HPDE6-E6E7 (cell line): ENCODE data around the gene TRIO.
"Not testable (repeated sequence)": the region's sequence is repeated elsewhere in the genome, so short reads cannot be mapped to it uniquely, and the experiment has no call there.

ENCODE experiments used
- DNase-seq: peaks from one replicate; pipeline ENCODE4 v3.0.0; 2011; ENCODE audit warnings: missing footprints; ENCODE audit errors: extremely low spot score

TRIO gene

GRCh38 chr5:14386884-14387624, 243.9 kb downstream of the TRIO start:
- DNase-seq: no peak

GRCh38 chr5:14388741-14389140, 245.6 kb downstream of the TRIO start:
- DNase-seq: no peak

- DNase-seq: not testable (repeated sequence)
Measured at GRCh38 chr5:14392552-14392951, 249.4 kb downstream of the TRIO start.

- DNase-seq: no peak
Measured at GRCh38 chr5:14394365-14394764, 251.2 kb downstream of the TRIO start.

- no peak for DNase-seq
Measured at GRCh38 chr5:14395411-14395810, 252.3 kb downstream of the TRIO start.

GRCh38 chr5:14396066-14396465, 252.9 kb downstream of the TRIO start:
- DNase-seq: no peak

GRCh38 chr5:14396737-14397136, 253.6 kb downstream of the TRIO start:
- no peak for DNase-seq

GRCh38 chr5:14397717-14398116, 254.6 kb downstream of the TRIO start:
- DNase-seq: no peak

- no peak for DNase-seq
Measured at GRCh38 chr5:14399054-14399692, 256.0 kb downstream of the TRIO start.

GRCh38 chr5:14400085-14400484, 256.9 kb downstream of the TRIO start:
- DNase-seq: no peak

- DNase-seq: no peak
Measured at GRCh38 chr5:14400611-14401010, 257.5 kb downstream of the TRIO start.

GRCh38 chr5:14401639-14402038, 258.5 kb downstream of the TRIO start:
- DNase-seq: no peak

GRCh38 chr5:14402424-14402823, 259.3 kb downstream of the TRIO start:
- DNase-seq: no peak

- DNase-seq: no peak
Measured at GRCh38 chr5:14404780-14405179, 261.6 kb downstream of the TRIO start.

- peak; percentile 40 for DNase-seq
Measured at GRCh38 chr5:14405267-14405666, 262.1 kb downstream of the TRIO start.

GRCh38 chr5:14405706-14406553, 262.8 kb downstream of the TRIO start:
- DNase-seq: peak; percentile 58

- DNase-seq: peak; percentile 84
Measured at GRCh38 chr5:14406554-14406849, 263.4 kb downstream of the TRIO start.

- no peak for DNase-seq
Measured at GRCh38 chr5:14407051-14407450, 263.9 kb downstream of the TRIO start.

- no peak for DNase-seq
Measured at GRCh38 chr5:14407746-14408175, 264.6 kb downstream of the TRIO start.

GRCh38 chr5:14408969-14409586, 265.9 kb downstream of the TRIO start:
- DNase-seq: no peak

GRCh38 chr5:14410068-14410393, 266.9 kb downstream of the TRIO start:
- no peak for DNase-seq

GRCh38 chr5:14410394-14411201, 267.5 kb downstream of the TRIO start:
- no peak for DNase-seq
